Kidney glomerular epithelial cell (primary cell): Measurements from ENCODE around the gene NRROS.
"Not testable (repeated sequence)": the region's sequence is repeated elsewhere in the genome, so short reads cannot be mapped to it uniquely, and the experiment has no call there.

Source experiments
- DNase-seq: peaks from one replicate; lab custom pipeline; 2025; lab: John Stamatoyannopoulos, UW

The NRROS gene

GRCh38 chr3:196639483-196640296, at the start of gene NRROS:
NRROS (plus strand) TSS chr3:196639694; CDS start chr3:196654540, 14,846 bp downstream.
- no peak for DNase-seq

- no peak for DNase-seq
Observed at GRCh38 chr3:196590279-196590678, 49.2 kb upstream of the NRROS start.

- no peak for DNase-seq
Observed at GRCh38 chr3:196596355-196596754, 43.1 kb upstream of the NRROS start.

GRCh38 chr3:196597971-196598733, 41.3 kb upstream of the NRROS start:
- not testable (repeated sequence) for DNase-seq

GRCh38 chr3:196599734-196600128, 39.8 kb upstream of the NRROS start:
- no peak for DNase-seq

GRCh38 chr3:196600359-196600758, 39.1 kb upstream of the NRROS start:
- DNase-seq, result no peak

- DNase-seq, result no peak
Observed at GRCh38 chr3:196602673-196603072, 36.8 kb upstream of the NRROS start.

- DNase-seq, result no peak
Observed at GRCh38 chr3:196603683-196604082, 35.8 kb upstream of the NRROS start.

- DNase-seq, result no peak
Observed at GRCh38 chr3:196604548-196604947, 34.9 kb upstream of the NRROS start.

- no peak for DNase-seq
Observed at GRCh38 chr3:196608693-196609092, 30.8 kb upstream of the NRROS start.

- DNase-seq, result peak; percentile 16
Observed at GRCh38 chr3:196609343-196609775, 30.1 kb upstream of the NRROS start.

GRCh38 chr3:196609805-196610515, 29.5 kb upstream of the NRROS start:
- no peak for DNase-seq

- DNase-seq, result no peak
Observed at GRCh38 chr3:196611761-196612483, 27.6 kb upstream of the NRROS start.

GRCh38 chr3:196615234-196615633, 24.3 kb upstream of the NRROS start:
- not testable (repeated sequence) for DNase-seq

GRCh38 chr3:196617256-196617655, 22.2 kb upstream of the NRROS start:
- no peak for DNase-seq

- no peak for DNase-seq
Observed at GRCh38 chr3:196619223-196619622, 20.3 kb upstream of the NRROS start.

- not testable (repeated sequence) for DNase-seq
Observed at GRCh38 chr3:196619627-196620026, 19.9 kb upstream of the NRROS start.

GRCh38 chr3:196620161-196620604, 19.3 kb upstream of the NRROS start:
- no peak for DNase-seq

- DNase-seq, result no peak
Observed at GRCh38 chr3:196620684-196621083, 18.8 kb upstream of the NRROS start.

GRCh38 chr3:196621611-196622010, 17.9 kb upstream of the NRROS start:
- DNase-seq, result no peak

GRCh38 chr3:196624067-196624790, 15.3 kb upstream of the NRROS start:
- DNase-seq, result no peak
